GM13976 (cell line): Measurements from ENCODE around the gene ABLIM2.

Experiments used
- DNase-seq: peaks from one replicate; pipeline ENCODE4 v3.0.0; 2012; ENCODE audit warnings: low spot score
- in situ Hi-C: fragments of 300-500 bp; cut with MboI; formaldehyde crosslinking; loops from one replicate; pipeline ENCODE4 v1.12.0; 2022; ENCODE audit warnings: low sequenced_read_pairs, mixed read lengths, inconsistent platforms; ENCODE audit not compliant: unreplicated experiment
- TF ChIP-seq, protein P1 (sequence below): IDR thresholded peaks from 2 replicates; pipeline ENCODE4 v1.5.1; 2012; ENCODE audit warnings: borderline replicate concordance, mild to moderate bottlenecking; ENCODE audit not compliant: insufficient read depth; ENCODE audit errors: extremely low read depth, missing control alignments, control extremely low read depth

The ABLIM2 gene

DNA sequence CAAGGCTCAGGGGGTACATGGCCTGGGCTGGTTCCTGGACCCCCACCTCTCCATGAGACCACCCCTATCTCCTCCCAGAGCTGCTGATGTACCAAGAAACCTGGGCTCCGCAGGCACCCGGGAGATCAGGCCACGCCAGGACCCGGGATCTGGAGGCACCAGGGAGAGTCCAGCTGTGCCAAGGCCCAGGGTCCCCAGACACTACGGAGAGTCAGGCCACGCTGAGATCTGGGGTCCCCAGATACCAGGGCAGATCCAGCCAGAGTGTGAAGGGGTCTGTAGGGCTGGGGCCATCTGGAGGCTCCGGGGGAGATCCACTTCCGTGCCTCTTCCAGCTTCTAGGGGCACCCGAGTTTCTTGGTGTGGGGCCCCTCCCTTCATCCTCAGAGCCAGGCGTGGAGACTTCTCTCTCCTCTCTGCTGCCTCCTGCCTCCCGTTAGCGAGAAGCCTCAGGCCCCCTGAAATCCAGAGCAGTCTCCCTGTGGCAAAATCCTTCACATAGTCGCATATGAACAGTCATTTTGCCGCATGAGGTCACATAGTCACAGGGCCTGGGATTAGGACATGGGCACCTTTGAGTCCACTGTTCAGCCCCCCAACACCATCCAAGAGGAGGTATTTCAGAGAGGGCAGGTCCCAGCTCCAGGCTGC lies 9.7 kb downstream of the ABLIM2 start:
- in situ Hi-C loops: no loop called here
- TF ChIP-seq, protein P1, sequence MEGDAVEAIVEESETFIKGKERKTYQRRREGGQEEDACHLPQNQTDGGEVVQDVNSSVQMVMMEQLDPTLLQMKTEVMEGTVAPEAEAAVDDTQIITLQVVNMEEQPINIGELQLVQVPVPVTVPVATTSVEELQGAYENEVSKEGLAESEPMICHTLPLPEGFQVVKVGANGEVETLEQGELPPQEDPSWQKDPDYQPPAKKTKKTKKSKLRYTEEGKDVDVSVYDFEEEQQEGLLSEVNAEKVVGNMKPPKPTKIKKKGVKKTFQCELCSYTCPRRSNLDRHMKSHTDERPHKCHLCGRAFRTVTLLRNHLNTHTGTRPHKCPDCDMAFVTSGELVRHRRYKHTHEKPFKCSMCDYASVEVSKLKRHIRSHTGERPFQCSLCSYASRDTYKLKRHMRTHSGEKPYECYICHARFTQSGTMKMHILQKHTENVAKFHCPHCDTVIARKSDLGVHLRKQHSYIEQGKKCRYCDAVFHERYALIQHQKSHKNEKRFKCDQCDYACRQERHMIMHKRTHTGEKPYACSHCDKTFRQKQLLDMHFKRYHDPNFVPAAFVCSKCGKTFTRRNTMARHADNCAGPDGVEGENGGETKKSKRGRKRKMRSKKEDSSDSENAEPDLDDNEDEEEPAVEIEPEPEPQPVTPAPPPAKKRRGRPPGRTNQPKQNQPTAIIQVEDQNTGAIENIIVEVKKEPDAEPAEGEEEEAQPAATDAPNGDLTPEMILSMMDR: no peak
- DNase-seq: no peak

DNA sequence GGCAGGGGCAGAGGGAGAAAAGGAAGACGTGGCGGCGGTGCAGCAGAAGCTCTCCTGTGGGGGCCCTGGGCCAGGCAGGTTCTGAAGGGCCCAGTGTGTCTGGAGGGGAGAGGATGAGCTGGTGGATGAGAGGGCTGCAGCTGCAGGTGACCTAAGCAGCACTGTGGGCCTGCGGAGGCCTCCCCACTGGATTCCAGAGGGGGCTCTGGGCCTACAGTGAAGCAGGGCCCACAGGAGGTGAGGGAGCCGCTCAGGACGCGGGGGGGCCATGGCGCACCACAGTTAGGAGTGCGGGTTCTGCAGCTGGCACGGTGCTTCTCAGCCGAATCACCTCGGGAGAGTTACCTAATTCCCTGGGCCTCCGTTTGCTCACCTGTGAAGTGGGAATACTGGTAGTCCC lies 10.5 kb downstream of the ABLIM2 start:
- in situ Hi-C loops: no loop called here
- DNase-seq: no peak
- TF ChIP-seq, protein P1: no peak

DNA sequence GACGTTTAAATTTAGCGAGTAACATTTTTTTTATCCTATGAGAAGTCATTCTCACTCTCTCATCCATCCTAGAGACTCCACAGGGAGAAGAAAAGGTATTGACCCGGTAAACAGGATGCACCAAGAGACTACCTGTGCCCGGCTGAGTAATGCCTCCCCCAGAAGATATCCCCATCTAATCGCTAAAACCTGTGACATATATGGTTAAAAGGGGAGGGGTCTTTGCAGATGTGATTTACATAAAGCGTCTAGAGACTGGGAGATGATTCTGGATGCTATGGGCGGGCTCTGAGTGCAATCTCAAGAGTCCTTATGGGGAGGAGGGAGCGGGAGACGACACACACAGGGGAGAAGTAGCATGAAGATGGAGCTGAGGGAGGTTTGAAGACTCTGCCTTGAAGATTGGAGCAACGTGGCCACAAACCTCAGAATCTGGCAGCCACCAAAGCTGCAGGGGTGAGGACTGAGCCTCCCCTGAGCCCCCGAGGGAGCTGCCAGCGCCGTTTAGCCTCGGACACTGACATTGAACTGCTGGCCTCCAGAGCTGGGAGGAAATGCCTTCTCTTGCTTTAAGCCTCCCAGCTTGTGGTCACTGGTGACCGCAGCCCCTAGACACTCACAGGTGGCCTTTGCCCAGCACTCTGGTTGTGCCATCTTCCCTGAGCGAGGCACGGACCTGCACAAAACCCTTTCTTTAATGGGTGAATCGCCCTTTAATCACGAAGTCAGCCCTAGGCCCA lies 11.2 kb downstream of the ABLIM2 start:
- TF ChIP-seq, protein P1: no peak
- DNase-seq: no peak
- in situ Hi-C loops: no loop called here

DNA sequence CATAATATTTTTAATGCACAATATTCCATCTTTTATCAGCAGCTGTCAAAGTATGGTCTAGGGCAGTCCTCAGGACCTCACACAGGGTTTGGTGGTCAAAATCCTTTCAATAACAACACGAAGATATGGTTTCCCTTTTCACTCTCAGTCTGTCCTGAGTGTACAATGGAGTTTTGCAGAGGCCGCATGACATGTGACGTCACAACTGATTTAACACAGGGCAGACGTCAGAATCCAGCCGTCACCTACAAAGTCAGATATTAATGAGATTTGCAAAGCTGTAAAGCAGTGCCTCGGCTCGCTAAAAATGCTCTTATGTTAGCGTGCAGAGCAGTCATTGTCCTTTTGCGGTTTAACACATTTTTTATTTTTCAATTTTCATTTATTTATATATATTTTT lies 12.5 kb downstream of the ABLIM2 start:
- no peak for DNase-seq
- in situ Hi-C loops: no loop called here
- TF ChIP-seq, protein P1: no peak

DNA sequence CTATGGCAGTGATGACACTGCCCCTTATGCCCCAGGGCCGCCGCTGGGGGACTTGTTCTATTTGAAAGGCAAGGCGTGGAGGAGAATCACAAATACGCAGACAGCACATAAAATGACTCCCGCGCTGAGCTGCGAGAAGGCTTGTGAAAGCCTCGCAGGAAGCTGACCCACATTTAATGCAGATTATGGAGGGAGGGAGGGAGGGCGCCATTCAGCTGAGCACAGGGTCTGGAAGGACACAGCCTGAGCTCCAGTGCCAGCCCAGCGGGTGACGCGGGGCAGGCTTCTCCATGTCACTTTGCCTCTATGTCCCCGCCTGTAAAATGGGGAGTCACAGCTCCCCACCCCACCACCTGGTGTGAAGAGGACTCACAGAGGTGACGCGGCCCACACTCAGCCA lies 14.3 kb downstream of the ABLIM2 start:
- in situ Hi-C loops: no loop called here
- TF ChIP-seq, protein P1: no peak
- no peak for DNase-seq

DNA sequence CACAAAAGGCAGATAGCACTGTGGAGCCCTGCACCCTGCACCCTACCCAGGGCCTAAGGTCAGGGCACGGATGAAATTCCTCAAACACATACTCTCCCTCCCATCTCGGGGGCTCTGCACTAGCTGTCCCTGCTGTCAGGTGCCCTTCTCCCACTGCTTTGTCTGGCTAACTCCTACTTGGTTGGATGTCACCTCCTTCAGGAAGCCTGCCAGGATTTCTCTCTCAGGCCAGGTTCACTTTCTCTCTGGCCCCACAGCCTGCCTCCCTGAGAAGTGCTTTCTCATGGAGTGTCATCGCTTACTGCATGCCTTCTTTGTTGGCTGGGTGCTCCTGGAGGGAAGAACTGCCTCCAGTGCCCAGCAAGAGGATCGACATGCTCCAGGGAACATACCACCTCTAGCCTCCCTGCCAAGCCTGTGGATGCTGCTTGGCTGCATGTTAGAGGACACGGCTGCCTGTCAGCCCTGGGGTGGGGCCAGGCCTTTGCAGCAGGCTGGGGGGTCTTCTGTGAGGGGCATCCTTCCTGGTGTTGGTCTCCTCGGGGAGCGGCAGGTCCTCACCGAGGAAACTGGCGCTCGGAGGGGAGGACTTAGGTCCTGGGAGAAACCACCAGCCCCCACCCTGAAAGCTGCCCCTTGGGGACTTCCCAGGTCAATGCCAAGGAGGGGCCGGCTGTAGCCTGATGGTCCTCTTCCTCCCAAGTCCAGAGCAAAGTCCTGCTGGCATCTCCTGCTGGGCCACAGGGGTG lies 15.0 kb downstream of the ABLIM2 start:
- no peak for DNase-seq

More for the DNA sequence above, 15.0 kb downstream of the ABLIM2 start:
- TF ChIP-seq, protein P1: no peak
- in situ Hi-C loops: no loop called here
